ENCODE measurements around the gene PAFAH2. TPM values are rescaled to one million over a fixed set of nuclear protein-coding genes. Genes with fewer than 3 reads are reported as not detected.

The PAFAH2 gene
- total and polyA plus RNA-seq, 2 of the 13 experiments (the other 11 are each of a cell fraction or from before 2014, with no cell fraction given), result 6.9 to 9.4 TPM

DNA sequence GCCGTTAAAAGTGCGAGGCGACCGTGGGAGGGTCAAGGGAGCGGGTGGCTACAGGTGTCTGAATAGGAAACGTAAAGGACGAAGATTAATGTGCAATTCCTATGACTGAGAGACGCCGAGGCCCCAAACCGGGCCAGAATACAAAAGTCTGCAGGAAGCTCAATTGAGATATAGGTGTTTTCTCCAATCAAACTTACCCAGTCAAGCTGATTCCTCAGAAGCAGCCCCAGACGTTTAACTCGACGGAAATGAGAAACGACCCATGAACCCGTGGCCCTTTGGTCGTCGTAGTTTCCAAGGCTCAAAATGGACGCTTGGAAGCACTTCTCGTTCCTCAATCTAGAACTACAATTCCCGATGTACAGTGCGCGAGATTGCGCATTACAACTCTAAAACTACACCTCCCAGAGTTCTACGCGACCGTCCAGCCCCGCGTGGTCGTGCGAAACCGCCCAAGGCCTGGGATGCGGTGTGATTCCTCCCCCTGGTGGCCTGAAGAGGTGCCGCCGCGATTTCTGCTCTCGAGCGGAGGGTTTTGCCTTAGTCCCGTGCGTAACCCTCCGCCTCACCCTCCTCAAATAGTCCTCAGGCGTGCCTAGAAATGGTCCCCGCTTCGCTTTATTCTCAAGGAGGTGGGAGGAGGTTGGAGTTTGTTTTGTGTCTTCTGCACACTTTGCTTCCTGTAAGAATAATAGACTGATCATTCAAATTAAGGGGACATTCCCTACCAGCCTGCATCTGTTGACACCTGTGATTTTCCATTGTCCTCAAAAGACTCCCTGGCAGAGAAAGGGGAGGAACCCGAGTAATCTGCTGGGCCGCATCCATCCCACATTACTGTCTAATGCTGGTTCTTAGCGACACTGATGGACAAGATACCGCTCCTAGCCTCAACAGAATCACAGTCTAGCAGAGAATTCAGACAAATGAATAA lies at the start of gene PAFAH2 (continued):
- TF ChIP-seq SKI (IDR thresholded peaks at IDR 0.05; ENCODE audit: partially characterized antibody) (peak; percentile 43), CBFB (CRISPR knock-in tag; IDR thresholded peaks at IDR 0.05) (peak; percentile 94), ZNF761 (CRISPR knock-in tag; conservative IDR thresholded peaks at IDR 0.05) (no peak; the same call in 1 of the 2 replicates), LCORL (IDR thresholded peaks at IDR 0.05) (no peak), LCORL (CRISPR knock-in tag; IDR thresholded peaks at IDR 0.05) (peak; percentile 83), ZFP36L1 (CRISPR knock-in tag; IDR thresholded peaks at IDR 0.05) (no peak), KLF12 (CRISPR knock-in tag; IDR thresholded peaks at IDR 0.05; ENCODE audit: borderline replicate concordance) (peak; percentile 55; the same call in 1 of the 2 replicates), TSC22D2 (CRISPR knock-in tag; IDR thresholded peaks at IDR 0.05; ENCODE audit: borderline replicate concordance) (peak; percentile 89; the same call in 1 of the 2 replicates)
- TF ChIP-seq, protein P1, sequence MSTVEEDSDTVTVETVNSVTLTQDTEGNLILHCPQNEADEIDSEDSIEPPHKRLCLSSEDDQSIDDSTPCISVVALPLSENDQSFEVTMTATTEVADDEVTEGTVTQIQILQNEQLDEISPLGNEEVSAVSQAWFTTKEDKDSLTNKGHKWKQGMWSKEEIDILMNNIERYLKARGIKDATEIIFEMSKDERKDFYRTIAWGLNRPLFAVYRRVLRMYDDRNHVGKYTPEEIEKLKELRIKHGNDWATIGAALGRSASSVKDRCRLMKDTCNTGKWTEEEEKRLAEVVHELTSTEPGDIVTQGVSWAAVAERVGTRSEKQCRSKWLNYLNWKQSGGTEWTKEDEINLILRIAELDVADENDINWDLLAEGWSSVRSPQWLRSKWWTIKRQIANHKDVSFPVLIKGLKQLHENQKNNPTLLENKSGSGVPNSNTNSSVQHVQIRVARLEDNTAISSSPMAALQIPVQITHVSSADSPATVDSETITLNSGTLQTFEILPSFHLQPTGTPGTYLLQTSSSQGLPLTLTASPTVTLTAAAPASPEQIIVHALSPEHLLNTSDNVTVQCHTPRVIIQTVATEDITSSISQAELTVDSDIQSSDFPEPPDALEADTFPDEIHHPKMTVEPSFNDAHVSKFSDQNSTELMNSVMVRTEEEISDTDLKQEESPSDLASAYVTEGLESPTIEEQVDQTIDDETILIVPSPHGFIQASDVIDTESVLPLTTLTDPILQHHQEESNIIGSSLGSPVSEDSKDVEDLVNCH (CRISPR knock-in tag; IDR thresholded peaks at IDR 0.05), result 0 out of 2 replicates have a peak, but pooled peaks have one; percentile 62
- TF ChIP-seq, protein P2, sequence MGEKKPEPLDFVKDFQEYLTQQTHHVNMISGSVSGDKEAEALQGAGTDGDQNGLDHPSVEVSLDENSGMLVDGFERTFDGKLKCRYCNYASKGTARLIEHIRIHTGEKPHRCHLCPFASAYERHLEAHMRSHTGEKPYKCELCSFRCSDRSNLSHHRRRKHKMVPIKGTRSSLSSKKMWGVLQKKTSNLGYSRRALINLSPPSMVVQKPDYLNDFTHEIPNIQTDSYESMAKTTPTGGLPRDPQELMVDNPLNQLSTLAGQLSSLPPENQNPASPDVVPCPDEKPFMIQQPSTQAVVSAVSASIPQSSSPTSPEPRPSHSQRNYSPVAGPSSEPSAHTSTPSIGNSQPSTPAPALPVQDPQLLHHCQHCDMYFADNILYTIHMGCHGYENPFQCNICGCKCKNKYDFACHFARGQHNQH (CRISPR knock-in tag; IDR thresholded peaks at IDR 0.05), result peak; percentile 96
- TF ChIP-seq, protein P3, sequence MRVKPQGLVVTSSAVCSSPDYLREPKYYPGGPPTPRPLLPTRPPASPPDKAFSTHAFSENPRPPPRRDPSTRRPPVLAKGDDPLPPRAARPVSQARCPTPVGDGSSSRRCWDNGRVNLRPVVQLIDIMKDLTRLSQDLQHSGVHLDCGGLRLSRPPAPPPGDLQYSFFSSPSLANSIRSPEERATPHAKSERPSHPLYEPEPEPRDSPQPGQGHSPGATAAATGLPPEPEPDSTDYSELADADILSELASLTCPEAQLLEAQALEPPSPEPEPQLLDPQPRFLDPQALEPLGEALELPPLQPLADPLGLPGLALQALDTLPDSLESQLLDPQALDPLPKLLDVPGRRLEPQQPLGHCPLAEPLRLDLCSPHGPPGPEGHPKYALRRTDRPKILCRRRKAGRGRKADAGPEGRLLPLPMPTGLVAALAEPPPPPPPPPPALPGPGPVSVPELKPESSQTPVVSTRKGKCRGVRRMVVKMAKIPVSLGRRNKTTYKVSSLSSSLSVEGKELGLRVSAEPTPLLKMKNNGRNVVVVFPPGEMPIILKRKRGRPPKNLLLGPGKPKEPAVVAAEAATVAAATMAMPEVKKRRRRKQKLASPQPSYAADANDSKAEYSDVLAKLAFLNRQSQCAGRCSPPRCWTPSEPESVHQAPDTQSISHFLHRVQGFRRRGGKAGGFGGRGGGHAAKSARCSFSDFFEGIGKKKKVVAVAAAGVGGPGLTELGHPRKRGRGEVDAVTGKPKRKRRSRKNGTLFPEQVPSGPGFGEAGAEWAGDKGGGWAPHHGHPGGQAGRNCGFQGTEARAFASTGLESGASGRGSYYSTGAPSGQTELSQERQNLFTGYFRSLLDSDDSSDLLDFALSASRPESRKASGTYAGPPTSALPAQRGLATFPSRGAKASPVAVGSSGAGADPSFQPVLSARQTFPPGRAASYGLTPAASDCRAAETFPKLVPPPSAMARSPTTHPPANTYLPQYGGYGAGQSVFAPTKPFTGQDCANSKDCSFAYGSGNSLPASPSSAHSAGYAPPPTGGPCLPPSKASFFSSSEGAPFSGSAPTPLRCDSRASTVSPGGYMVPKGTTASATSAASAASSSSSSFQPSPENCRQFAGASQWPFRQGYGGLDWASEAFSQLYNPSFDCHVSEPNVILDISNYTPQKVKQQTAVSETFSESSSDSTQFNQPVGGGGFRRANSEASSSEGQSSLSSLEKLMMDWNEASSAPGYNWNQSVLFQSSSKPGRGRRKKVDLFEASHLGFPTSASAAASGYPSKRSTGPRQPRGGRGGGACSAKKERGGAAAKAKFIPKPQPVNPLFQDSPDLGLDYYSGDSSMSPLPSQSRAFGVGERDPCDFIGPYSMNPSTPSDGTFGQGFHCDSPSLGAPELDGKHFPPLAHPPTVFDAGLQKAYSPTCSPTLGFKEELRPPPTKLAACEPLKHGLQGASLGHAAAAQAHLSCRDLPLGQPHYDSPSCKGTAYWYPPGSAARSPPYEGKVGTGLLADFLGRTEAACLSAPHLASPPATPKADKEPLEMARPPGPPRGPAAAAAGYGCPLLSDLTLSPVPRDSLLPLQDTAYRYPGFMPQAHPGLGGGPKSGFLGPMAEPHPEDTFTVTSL (CRISPR knock-in tag; IDR thresholded peaks at IDR 0.05; ENCODE audit: borderline replicate concordance), result peak; percentile 60
- TF ChIP-seq, protein P4, sequence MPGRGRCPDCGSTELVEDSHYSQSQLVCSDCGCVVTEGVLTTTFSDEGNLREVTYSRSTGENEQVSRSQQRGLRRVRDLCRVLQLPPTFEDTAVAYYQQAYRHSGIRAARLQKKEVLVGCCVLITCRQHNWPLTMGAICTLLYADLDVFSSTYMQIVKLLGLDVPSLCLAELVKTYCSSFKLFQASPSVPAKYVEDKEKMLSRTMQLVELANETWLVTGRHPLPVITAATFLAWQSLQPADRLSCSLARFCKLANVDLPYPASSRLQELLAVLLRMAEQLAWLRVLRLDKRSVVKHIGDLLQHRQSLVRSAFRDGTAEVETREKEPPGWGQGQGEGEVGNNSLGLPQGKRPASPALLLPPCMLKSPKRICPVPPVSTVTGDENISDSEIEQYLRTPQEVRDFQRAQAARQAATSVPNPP (CRISPR knock-in tag; IDR thresholded peaks at IDR 0.05), result peak; percentile 78
- TF ChIP-seq, protein P5, sequence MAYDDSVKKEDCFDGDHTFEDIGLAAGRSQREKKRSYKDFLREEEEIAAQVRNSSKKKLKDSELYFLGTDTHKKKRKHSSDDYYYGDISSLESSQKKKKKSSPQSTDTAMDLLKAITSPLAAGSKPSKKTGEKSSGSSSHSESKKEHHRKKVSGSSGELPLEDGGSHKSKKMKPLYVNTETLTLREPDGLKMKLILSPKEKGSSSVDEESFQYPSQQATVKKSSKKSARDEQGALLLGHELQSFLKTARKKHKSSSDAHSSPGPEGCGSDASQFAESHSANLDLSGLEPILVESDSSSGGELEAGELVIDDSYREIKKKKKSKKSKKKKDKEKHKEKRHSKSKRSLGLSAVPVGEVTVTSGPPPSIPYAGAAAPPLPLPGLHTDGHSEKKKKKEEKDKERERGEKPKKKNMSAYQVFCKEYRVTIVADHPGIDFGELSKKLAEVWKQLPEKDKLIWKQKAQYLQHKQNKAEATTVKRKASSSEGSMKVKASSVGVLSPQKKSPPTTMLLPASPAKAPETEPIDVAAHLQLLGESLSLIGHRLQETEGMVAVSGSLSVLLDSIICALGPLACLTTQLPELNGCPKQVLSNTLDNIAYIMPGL (CRISPR knock-in tag; IDR thresholded peaks at IDR 0.05; ENCODE audit: borderline replicate concordance in 1 of 2, low read depth in 1 of 2), result peak; percentile 96 to 99
